Ishikawa (cell line): Measurements from ENCODE around the gene SIRT5.

ENCODE experiments used
- FOXM1 ChIP-seq: IDR thresholded peaks from 2 replicates; pipeline ENCODE4 v1.6.1; 2012; ENCODE audit warnings: low read depth, borderline replicate concordance
- NFIC ChIP-seq: IDR thresholded peaks from 2 replicates; pipeline ENCODE4 v1.6.1; 2012
- USF1 ChIP-seq: IDR thresholded peaks from 2 replicates; pipeline ENCODE4 v1.6.1; 2012
- TF ChIP-seq, protein P1 (sequence below): IDR thresholded peaks from 2 replicates; pipeline ENCODE4 v1.6.1; 2012

Gene SIRT5

DNA sequence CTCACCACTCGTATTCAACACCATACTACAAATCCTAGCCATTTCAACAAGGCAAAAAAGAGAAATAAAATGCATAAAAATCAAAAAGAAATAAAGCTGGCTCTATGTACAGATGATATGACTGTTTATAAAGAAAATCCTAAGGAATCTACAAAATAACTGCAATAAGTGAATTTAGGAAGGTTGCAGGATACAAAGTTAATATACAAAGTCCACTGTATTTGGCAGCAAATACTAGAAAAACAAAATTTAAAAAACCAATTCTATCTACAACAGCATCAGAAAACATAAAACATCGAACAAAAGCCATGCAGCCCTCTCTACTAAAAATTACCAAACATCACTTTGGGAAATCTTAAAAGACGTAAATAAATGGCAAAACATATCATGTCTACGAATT lies 89.6 kb downstream of the SIRT5 start:
- TF ChIP-seq USF1 (no peak), FOXM1 (no peak), NFIC (no peak)
- TF ChIP-seq, protein P1, sequence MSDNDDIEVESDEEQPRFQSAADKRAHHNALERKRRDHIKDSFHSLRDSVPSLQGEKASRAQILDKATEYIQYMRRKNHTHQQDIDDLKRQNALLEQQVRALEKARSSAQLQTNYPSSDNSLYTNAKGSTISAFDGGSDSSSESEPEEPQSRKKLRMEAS = no peak
